Cardiac fibroblast (primary cell): Measurements from ENCODE around the gene ST6GALNAC4.
A peak's percentile ranks its signal among the peaks of the same experiment; 100 is the strongest.

Experiments used
- DNase-seq, 2 donors: peaks; one replicate each; pipeline versions ENCODE4 v3.0.0 to v3.0.0-alpha.2; 2010; ENCODE audit warnings: low read depth in 2 of 2
- H3K4me3 ChIP-seq, 2 donors: replicated peaks in 1 of 2; 1 replicate in 1 of 2; 2 replicates in 1 of 2; pipeline ENCODE4 v1.5.1; 2011; ENCODE audit warnings: low read depth in 2 of 2, low read length in 2 of 2, mild to moderate bottlenecking in 2 of 2, moderate library complexity in 1 of 2
- CTCF ChIP-seq: IDR thresholded peaks from one replicate; pipeline ENCODE4 v1.5.1; 2011; ENCODE audit warnings: low read depth, mild to moderate bottlenecking, low read length, inconsistent platforms

The ST6GALNAC4 gene

GRCh38 chr9:127942216-127943010, 25.6 kb upstream of the ST6GALNAC4 start:
- H3K4me3 ChIP-seq = no peak overlapping the region
- peak; percentile 84 for TF ChIP-seq CTCF
- peak; percentile 70 to 84 for DNase-seq

GRCh38 chr9:127941961-127942215, 25.0 kb upstream of the ST6GALNAC4 start:
- TF ChIP-seq CTCF = no peak
- no peak overlapping the region for H3K4me3 ChIP-seq
- no peak for DNase-seq

- no peak overlapping the region for H3K4me3 ChIP-seq
- DNase-seq = no peak
- no peak for TF ChIP-seq CTCF
These were observed 24.5 kb upstream of the ST6GALNAC4 start for GRCh38 chr9:127941062-127941960.

GRCh38 chr9:127940593-127940992, 23.8 kb upstream of the ST6GALNAC4 start:
- TF ChIP-seq CTCF = no peak
- DNase-seq = no peak
- no peak overlapping the region for H3K4me3 ChIP-seq

GRCh38 chr9:127938298-127938690, 21.5 kb upstream of the ST6GALNAC4 start:
- no peak for TF ChIP-seq CTCF
- peak overlapping the region in 1 of 2 donors; percentile 91 for H3K4me3 ChIP-seq
- DNase-seq = no peak

- DNase-seq = peak; percentile 83 to 88
- peak within 1 kb of the TSS; percentile 76 to 91 for H3K4me3 ChIP-seq
- no peak for TF ChIP-seq CTCF
These were observed 20.8 kb upstream of the ST6GALNAC4 start, which contains the start of gene DPM2 for GRCh38 chr9:127937388-127938297. Gene DPM2 (minus strand): TSS chr9:127937854. CDS start chr9:127937820, 34 bp downstream.
